Measurements from ENCODE around the gene DUSP9. TPM values are rescaled to one million over a fixed set of nuclear protein-coding genes. Genes with fewer than 3 reads are reported as not detected.

Gene DUSP9
- total and polyA plus RNA-seq, 10 of the 15 experiments (the other 5 are each of a cell fraction or from before 2014, with no cell fraction given) = 0.10 TPM; not detected in 9

DNA sequence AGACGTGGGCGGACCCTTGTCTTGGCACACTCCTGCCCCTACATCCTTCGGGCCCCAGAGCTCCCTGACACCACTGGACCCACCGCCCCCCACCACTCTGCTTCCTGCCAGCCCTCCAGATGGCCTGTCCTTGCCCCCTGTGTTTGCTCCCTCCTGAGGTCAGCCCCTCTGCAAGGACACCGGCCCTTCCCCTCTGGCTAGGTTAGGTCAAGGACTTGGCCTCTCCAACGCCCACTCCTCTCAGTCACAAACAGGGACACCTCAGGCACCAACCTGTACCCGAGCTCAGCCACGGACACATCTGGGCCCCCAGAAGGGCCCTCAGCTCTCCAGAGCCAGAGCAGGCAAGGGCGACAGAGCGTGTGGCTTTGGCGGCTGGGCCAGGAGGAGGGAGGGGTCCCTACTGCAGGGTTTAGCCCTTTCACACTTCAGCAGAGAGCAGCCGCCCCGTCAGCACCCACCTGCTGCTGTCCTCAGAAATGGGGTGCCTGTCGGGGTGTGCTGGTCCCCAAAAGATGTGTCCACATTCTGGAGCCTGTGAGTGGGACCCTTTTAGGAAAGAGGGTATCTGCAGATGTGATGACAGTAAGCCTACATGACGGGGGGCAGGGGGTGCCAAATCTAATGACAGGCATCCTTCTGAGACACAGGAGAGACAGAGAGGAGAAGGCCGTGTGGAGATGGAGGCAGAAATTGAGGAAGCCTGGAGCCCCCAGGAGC, 23.5 kb upstream of the DUSP9 start (continued):
- TF ChIP-seq, protein P1, sequence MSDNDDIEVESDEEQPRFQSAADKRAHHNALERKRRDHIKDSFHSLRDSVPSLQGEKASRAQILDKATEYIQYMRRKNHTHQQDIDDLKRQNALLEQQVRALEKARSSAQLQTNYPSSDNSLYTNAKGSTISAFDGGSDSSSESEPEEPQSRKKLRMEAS (IDR thresholded peaks at IDR 0.05; ENCODE audit: low read depth, low read length) = no peak
- TF ChIP-seq ZSCAN29 (IDR thresholded peaks at IDR 0.05) (no peak), TAF1 (IDR thresholded peaks at IDR 0.05; ENCODE audit: borderline replicate concordance, low read depth, low read length) (no peak), CBX5 (IDR thresholded peaks at IDR 0.05; ENCODE audit: low read depth) (no peak), FOXK2 (IDR thresholded peaks at IDR 0.05) (no peak)
- TF ChIP-seq, protein P2, sequence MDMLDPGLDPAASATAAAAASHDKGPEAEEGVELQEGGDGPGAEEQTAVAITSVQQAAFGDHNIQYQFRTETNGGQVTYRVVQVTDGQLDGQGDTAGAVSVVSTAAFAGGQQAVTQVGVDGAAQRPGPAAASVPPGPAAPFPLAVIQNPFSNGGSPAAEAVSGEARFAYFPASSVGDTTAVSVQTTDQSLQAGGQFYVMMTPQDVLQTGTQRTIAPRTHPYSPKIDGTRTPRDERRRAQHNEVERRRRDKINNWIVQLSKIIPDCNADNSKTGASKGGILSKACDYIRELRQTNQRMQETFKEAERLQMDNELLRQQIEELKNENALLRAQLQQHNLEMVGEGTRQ (IDR thresholded peaks at IDR 0.05; ENCODE audit: borderline replicate concordance, low read depth, low read length) = no peak

DNA sequence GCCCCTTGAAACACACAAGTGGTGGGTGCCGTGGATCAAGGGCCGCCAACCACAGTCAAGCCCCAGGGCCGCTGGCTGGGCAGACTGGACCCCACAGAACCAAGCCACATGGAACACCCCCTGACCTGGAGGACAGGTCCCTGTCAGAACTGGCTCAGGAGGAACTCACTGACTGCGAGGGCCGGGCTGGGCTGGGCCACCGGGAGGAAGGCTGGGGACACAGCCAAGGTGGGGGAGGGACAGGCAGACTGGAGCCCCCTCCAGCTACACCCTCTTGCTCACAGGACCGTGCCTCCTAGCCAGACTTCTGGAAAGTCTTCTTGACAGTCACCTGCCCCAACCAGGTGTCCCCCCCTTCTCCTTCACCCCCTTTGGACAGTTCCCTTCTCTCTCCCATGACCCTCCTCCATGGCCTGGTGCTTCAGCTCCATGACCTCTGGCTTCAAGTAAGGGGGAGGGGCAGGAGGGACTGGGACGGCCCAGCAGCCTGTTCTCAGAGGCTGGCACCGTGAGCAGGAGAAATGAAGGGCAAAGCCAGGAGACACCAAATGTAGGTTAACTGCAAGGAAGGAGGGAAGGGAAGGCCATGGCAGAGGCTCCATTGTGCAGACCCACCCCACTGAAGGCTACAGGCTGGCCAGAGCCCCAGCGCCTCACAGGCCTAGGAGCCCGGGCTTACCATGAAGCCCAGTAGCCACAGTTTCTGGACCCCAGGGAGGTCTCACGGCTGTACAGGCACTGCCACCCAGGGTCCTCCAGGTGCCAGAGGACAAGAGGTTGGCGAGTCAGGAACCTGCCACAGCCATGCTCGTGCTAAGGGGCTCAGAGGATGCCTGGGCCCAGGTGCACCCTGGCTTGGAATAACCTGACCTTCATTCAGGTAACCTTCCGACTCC, 22.6 kb upstream of the DUSP9 start:
- ChIA-PET SMC1A (ENCODE audit: uncharacterized antibody, unreplicated experiment) (no interaction called here), CTCF (no interaction called here), POLR2A (no interaction called here), RAD21 (ENCODE audit: unreplicated experiment) (no interaction called here)
- in situ Hi-C loops (cut with MboI) = no loop called here
- intact Hi-C loops (cut with micrococcal nuclease; ENCODE audit: unreplicated experiment) = no loop called here
- H2AFZ ChIP-seq (ENCODE audit: control insufficient read depth, low read depth, low read length) = no peak overlapping the region
- no peaks in the 10 kb centered on the region for H3K79me2 ChIP-seq (ENCODE audit: control insufficient read depth, insufficient read depth, low read length)
- no TSS peak for BruUV-seq (replicated peaks)
- no peak overlapping the region for H3K4me2 ChIP-seq (ENCODE audit: control insufficient read depth, insufficient read depth)
- H3K27ac ChIP-seq (ENCODE audit: control insufficient read depth, insufficient read depth) = no peak overlapping the region
- H3K9me3 ChIP-seq (replicated peaks; ENCODE audit: control insufficient read depth, insufficient read depth, low read length) = no peaks in the 10 kb centered on the region; the same call in 2 of the 3 replicates
- FAIRE-seq (no peak), ATAC-seq (no peak), DNase-seq (ENCODE audit: low read depth, low spot score) (no peak)
- WGBS (ENCODE audit: insufficient coverage, insufficient replicate concordance, low lambda C conversion rate, missing lambda C conversion rate) = 29% methylated on average over 15 of the region's 15 CpGs
- H3K27me3 ChIP-seq (replicated peaks in 1 of 2; ENCODE audit: control insufficient read depth in 2 of 2, insufficient read depth in 2 of 2, low read length in 1 of 2) = no peaks in the 10 kb centered on the region; a peak in 3 of 4 replicates
- TF ChIP-seq SIX5 (IDR thresholded peaks at IDR 0.05; ENCODE audit: low read depth, low read length, severe bottlenecking) = no peak
- TF ChIP-seq, protein P3, sequence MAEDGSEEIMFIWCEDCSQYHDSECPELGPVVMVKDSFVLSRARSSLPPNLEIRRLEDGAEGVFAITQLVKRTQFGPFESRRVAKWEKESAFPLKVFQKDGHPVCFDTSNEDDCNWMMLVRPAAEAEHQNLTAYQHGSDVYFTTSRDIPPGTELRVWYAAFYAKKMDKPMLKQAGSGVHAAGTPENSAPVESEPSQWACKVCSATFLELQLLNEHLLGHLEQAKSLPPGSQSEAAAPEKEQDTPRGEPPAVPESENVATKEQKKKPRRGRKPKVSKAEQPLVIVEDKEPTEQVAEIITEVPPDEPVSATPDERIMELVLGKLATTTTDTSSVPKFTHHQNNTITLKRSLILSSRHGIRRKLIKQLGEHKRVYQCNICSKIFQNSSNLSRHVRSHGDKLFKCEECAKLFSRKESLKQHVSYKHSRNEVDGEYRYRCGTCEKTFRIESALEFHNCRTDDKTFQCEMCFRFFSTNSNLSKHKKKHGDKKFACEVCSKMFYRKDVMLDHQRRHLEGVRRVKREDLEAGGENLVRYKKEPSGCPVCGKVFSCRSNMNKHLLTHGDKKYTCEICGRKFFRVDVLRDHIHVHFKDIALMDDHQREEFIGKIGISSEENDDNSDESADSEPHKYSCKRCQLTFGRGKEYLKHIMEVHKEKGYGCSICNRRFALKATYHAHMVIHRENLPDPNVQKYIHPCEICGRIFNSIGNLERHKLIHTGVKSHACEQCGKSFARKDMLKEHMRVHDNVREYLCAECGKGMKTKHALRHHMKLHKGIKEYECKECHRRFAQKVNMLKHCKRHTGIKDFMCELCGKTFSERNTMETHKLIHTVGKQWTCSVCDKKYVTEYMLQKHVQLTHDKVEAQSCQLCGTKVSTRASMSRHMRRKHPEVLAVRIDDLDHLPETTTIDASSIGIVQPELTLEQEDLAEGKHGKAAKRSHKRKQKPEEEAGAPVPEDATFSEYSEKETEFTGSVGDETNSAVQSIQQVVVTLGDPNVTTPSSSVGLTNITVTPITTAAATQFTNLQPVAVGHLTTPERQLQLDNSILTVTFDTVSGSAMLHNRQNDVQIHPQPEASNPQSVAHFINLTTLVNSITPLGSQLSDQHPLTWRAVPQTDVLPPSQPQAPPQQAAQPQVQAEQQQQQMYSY (CRISPR knock-in tag; IDR thresholded peaks at IDR 0.05) = no peak
- no peak for TF ChIP-seq CBX3 (IDR thresholded peaks at IDR 0.05; ENCODE audit: borderline replicate concordance, low read depth)
- TF ChIP-seq HCFC1 (IDR thresholded peaks at IDR 0.05; ENCODE audit: low read length) = no peak
- TF ChIP-seq, protein P4, sequence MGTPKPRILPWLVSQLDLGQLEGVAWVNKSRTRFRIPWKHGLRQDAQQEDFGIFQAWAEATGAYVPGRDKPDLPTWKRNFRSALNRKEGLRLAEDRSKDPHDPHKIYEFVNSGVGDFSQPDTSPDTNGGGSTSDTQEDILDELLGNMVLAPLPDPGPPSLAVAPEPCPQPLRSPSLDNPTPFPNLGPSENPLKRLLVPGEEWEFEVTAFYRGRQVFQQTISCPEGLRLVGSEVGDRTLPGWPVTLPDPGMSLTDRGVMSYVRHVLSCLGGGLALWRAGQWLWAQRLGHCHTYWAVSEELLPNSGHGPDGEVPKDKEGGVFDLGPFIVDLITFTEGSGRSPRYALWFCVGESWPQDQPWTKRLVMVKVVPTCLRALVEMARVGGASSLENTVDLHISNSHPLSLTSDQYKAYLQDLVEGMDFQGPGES (IDR thresholded peaks at IDR 0.05) = no peak
- TF ChIP-seq SMAD5 (IDR thresholded peaks at IDR 0.05; ENCODE audit: low read depth) = no peak
- TF ChIP-seq RUNX3 (IDR thresholded peaks at IDR 0.05; ENCODE audit: low read length) = no peak
- no peak for TF ChIP-seq EGR1 (IDR thresholded peaks at IDR 0.05; ENCODE audit: borderline replicate concordance in 1 of 2, low read depth in 2 of 2, low read length in 2 of 2)
- TF ChIP-seq RCOR1 (conservative IDR thresholded peaks at IDR 0.05; ENCODE audit: low read depth, low read length) = no peak
- no peak for TF ChIP-seq GATAD2B (conservative IDR thresholded peaks at IDR 0.05; ENCODE audit: low read depth)
- no peak overlapping the region for H3K9ac ChIP-seq (ENCODE audit: control insufficient read depth, insufficient read depth, low read length)
- H3K4me3 ChIP-seq = no peak overlapping the region
- H4K20me1 ChIP-seq (ENCODE audit: control insufficient read depth, insufficient read depth) = no peaks in the 10 kb centered on the region
- H3K4me1 ChIP-seq (ENCODE audit: control insufficient read depth, insufficient read depth, low read length) = no peaks in the 10 kb centered on the region
- no peaks in the 10 kb centered on the region for H3K36me3 ChIP-seq (ENCODE audit: control insufficient read depth in 2 of 2, insufficient read depth in 2 of 2, low read length in 1 of 2)

All from GM12878 (cell line).